GM18505 (cell line): ENCODE data around the gene MAP7.
"Not testable (repeated sequence)": the region's sequence is repeated elsewhere in the genome, so short reads cannot be mapped to it uniquely, and the experiment has no call there.

Experiments used
- ATAC-seq: cut with Tn5 transposase; IDR thresholded peaks from one replicate; pipeline ENCODE4 v1.9.1; 2021; ENCODE audit not compliant: unreplicated experiment
- POLR2A ChIP-seq: IDR thresholded peaks from 4 replicates; pipeline ENCODE4 v1.6.1; 2011; ENCODE audit warnings: borderline replicate concordance; ENCODE audit not compliant: insufficient read depth, insufficient read length; ENCODE audit errors: extremely low read depth

Gene MAP7

DNA sequence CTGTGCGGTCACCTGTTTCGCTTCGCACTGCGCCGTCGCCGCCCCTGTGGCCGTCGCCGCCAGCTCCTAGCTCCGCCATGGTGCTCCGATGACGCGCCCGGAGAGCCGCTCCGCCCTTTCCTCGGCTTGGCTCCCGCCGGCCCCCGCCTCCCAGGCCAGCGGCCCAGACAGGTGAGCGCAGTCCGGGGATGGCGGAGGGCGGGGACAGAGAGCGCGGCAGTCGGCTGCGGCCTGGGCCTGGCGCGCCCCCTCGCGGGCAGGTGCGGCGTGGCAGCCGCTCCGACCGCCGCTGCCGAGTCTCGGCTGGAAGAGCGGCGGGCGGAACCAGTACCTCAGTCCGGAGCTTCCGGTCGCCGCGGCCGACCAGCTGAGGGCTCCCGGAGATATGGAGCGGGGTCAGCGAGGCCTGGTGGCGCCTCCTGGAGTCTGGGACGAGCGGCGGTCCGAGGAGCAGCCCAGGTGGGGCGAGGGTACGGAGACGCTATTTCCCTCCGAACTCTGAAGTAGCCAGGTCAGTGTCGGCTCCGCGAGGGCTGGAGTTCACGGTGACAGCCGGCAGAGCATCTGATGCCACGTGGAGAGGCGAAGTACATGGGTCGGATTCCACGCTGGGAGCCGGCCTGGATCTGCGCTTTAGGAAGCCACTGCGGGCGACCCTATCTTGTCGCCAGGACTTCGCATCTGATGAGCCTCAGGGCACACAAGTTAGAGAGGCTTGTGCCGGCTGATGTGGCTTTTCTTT is at the start of gene MAP7:
MAP7 (minus strand) TSS at position 93 of the 742 bp plus-strand sequence; CDS start at position 79, 14 bp downstream.
- no peak for TF ChIP-seq POLR2A
- peak; percentile 74 for ATAC-seq

DNA sequence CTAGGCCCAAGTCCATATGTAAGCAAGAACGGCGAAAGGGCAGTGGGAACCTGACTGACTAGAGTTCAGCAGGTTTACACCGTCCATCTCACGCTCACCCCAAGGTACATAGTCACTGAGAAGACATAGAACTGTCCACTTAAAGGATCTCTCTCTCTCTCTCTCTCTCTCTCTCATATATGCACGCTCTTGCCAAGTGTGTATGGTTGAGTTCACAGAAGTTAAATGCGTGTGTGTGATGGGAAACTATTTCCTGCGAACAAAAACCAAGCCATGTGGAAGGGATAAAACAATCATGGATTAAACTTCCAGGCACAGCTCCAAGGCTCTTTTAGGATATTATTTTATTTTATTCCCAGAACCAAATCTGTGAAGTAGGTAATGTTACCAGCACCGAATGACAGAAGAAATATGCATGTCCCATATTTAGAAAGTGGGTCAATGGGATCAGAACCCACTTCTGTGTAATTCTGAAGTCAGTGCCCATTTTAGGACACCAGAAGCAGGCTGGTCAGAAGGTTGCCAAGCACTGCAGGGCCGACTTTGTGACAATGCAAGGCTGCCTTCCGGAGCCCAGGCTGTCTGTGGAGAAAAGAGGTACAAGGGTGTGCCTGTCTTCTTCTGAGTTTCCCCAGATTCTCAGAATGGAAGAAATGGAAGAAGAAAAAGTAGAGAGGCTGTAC is 49.2 kb upstream of the MAP7 start:
- ATAC-seq, result no peak
- no peak for TF ChIP-seq POLR2A

GRCh38 chr6:136598048-136598447 is 47.8 kb upstream of the MAP7 start:
- no peak for TF ChIP-seq POLR2A
- ATAC-seq, result no peak

DNA sequence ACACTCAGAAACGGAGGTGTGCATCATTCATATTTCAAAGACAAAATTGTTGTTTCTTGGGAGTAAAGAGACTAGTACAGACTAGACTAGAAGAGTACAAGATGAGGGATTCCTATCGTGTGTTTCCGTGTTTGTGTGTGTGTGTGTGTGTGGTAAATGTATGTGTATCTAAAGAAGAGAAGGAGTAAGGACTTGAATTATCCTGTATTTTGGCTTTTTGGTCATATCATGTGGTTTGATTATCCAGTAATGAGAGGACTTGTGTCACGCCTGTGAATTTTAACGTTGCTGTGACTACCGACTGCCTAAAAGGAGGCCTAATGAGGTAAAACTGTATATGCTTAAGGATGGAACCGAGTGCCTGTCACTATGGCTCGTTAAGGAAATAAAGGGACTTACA is 44.4 kb upstream of the MAP7 start:
- no peak for ATAC-seq
- TF ChIP-seq POLR2A, result no peak

- peak; percentile 43 for TF ChIP-seq POLR2A
- peak; percentile 94 for ATAC-seq
Measured at GRCh38 chr6:136593748-136594490, 43.7 kb upstream of the MAP7 start.

GRCh38 chr6:136592930-136593673 is 42.9 kb upstream of the MAP7 start:
- TF ChIP-seq POLR2A, result no peak
- no peak for ATAC-seq

DNA sequence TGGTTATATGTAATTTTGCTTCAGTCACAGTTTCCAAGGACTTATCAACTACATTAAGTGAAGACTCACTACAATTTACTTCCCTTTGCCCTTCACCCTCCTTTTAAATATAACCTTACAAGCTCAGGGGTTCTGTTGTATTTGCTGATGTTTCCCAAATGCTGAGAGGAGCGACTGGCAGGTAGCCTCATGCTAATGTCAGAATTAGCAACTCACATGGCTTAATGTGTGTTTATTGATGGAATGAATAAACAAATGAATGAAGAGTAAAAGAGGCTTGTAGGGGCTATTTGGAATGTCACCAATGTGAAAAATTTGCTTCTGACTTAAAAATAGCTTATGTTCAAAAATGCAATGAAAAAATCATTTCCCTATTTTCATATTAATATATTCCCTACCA is 41.4 kb upstream of the MAP7 start:
- no peak for TF ChIP-seq POLR2A
- ATAC-seq, result no peak

- ATAC-seq, result not testable (repeated sequence)
Measured at GRCh38 chr6:136590846-136591245, 40.6 kb upstream of the MAP7 start.

DNA sequence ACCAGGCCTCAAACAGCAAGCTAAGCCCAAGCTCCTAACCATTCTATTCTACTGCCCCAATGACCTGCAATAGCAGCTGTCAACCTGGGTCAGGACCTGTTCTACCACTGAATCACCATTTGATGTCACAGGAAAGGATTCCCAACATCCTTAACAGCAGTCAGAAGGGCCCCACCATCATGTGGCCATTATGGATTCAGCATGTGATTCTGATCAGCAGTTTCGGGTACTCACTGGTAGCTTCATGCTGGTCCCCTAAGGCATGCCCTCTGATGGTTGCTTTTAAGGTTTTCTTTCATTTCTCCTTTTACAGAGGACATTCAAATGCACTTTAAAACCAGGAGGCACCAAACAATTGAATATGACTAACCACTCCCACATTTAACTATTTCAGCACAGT is 37.3 kb upstream of the MAP7 start:
- no peak for ATAC-seq
- TF ChIP-seq POLR2A, result no peak

- no peak for TF ChIP-seq POLR2A
- ATAC-seq, result no peak
Measured at GRCh38 chr6:136586295-136586694, 36.1 kb upstream of the MAP7 start.

- not testable (repeated sequence) for ATAC-seq
Measured at GRCh38 chr6:136585523-136585922, 35.3 kb upstream of the MAP7 start.

DNA sequence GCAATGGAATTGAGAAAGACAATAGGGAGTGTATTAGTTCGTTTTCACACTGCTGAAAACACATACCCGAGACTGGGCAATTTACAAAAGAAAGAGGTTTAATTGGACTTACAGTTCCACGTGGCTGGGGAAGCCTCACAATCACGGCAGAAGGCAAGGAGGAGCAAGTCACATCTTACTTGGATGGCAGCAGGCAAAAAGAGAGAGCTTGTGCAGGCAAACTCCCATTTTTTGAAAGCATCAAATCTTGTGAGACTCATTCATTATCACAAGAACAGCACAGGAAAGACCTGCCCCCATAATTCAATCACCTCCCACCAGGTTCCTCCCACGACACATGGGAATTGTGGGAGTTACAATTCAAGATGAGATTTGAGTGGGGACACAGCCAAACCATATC is 34.1 kb upstream of the MAP7 start:
- not testable (repeated sequence) for ATAC-seq

GRCh38 chr6:136582711-136583471 is 32.7 kb upstream of the MAP7 start:
- ATAC-seq, result no peak
- no peak for TF ChIP-seq POLR2A
